Keratinocyte (primary cell): Measurements from ENCODE around the gene EXOC6B. TPM values are rescaled to one million over a fixed set of nuclear protein-coding genes. Genes with fewer than 3 reads are reported as not detected.

Experiments used
- DNase-seq: peaks from one replicate; pipeline ENCODE4 v3.0.0-alpha.2; 2011; ENCODE audit warnings: low read depth, missing footprints, low spot score
- FAIRE-seq: peaks from 2 replicates; lab custom pipeline; 2011; peaks lifted over from hg19 to GRCh38; lab: Jason Lieb, UNC
- H2AFZ ChIP-seq: 2 replicates; pipeline ENCODE4 v1.6.0; 2012; ENCODE audit warnings: low read length, control low read depth, inconsistent platforms; ENCODE audit not compliant: control insufficient read depth
- H3K27ac ChIP-seq: 2 replicates; pipeline ENCODE4 v1.5.1; 2011; ENCODE audit warnings: low read length; ENCODE audit not compliant: control insufficient read depth, insufficient read depth
- H3K27me3 ChIP-seq: 3 replicates; pipeline ENCODE4 v1.6.0; 2011; ENCODE audit warnings: low read length; ENCODE audit not compliant: control insufficient read depth, insufficient read depth; ENCODE audit errors: extremely low read depth
- H3K36me3 ChIP-seq, 2 experiments: 2 replicates in 1 of 2; 3 replicates in 1 of 2; pipeline ENCODE4 v1.5.1; 2011; ENCODE audit warnings: low read length in 2 of 2, mild to moderate bottlenecking in 1 of 2; ENCODE audit not compliant: control insufficient read depth in 2 of 2, insufficient read depth in 2 of 2; ENCODE audit errors: extremely low read depth in 1 of 2
- H3K4me1 ChIP-seq: 3 replicates; pipeline ENCODE4 v1.5.1; 2011; ENCODE audit warnings: low read length; ENCODE audit not compliant: control insufficient read depth, insufficient read depth; ENCODE audit errors: extremely low read depth
- H3K4me2 ChIP-seq: 3 replicates; pipeline ENCODE4 v1.6.0; 2011; ENCODE audit warnings: low read depth, low read length; ENCODE audit not compliant: control insufficient read depth, insufficient read depth; ENCODE audit errors: extremely low read depth
- H3K4me3 ChIP-seq, 3 experiments: fragments of 200-600 bp in 1 of 3; sonication (generic) in 1 of 3; 2 replicates in 2 of 3; 3 replicates in 1 of 3; pipeline ENCODE4 v1.5.1; 2011 to 2016; ENCODE audit warnings: low read length in 3 of 3, mild to moderate bottlenecking in 3 of 3, control low read depth in 2 of 3, inconsistent platforms in 1 of 3, low read depth in 1 of 3, mixed read lengths in 1 of 3, mixed run types in 1 of 3, moderate library complexity in 1 of 3; ENCODE audit not compliant: control insufficient read depth in 2 of 3, insufficient read depth in 2 of 3; ENCODE audit errors: extremely low read depth in 1 of 3
- H3K79me2 ChIP-seq: 2 replicates; pipeline ENCODE4 v1.6.0; 2012; ENCODE audit warnings: low read length; ENCODE audit not compliant: control insufficient read depth, insufficient read depth
- H3K9ac ChIP-seq: 3 replicates; pipeline ENCODE4 v1.6.0; 2011; ENCODE audit warnings: low read length; ENCODE audit not compliant: control insufficient read depth, insufficient read depth; ENCODE audit errors: extremely low read depth
- H3K9me1 ChIP-seq: 3 replicates; pipeline ENCODE4 v1.6.0; 2011; ENCODE audit warnings: low read length; ENCODE audit not compliant: control insufficient read depth, insufficient read depth; ENCODE audit errors: extremely low read depth
- H3K9me3 ChIP-seq: 2 replicates; pipeline ENCODE4 v1.5.1; 2012; ENCODE audit warnings: low read depth, low read length; ENCODE audit not compliant: control insufficient read depth
- H4K20me1 ChIP-seq: 3 replicates; pipeline ENCODE4 v1.6.0; 2011; ENCODE audit warnings: low read length; ENCODE audit not compliant: control insufficient read depth, insufficient read depth; ENCODE audit errors: extremely low read depth
- CTCF ChIP-seq, 3 experiments: IDR thresholded peaks in 1 of 3; conservative IDR thresholded peaks in 1 of 3; optimal IDR thresholded peaks in 1 of 3; 2 replicates in 2 of 3; 3 replicates in 1 of 3; pipeline versions ENCODE3 to v1.5.1; 2011; ENCODE audit warnings: low read length in 3 of 3, mild to moderate bottlenecking in 3 of 3, moderate library complexity in 2 of 3, control low read depth in 1 of 3, inconsistent platforms in 1 of 3; ENCODE audit not compliant: insufficient read depth in 2 of 3; ENCODE audit errors: extremely low read depth in 1 of 3
- EZH2 ChIP-seq: IDR thresholded peaks from one replicate; pipeline ENCODE4 v1.6.1; 2012; ENCODE audit warnings: inconsistent platforms, mild to moderate bottlenecking, low read length, moderate library complexity
- dilution Hi-C: fragments of 300-500 bp; cut with MboI; formaldehyde crosslinking; loops from one replicate; pipeline ENCODE4 v1.7.0; 2020; ENCODE audit warnings: low sequenced_read_pairs; ENCODE audit not compliant: extremely low pct_ligation_motif_present
- polyA minus RNA-seq, 3 experiments: library from RNA; depleted of rRNA, polyadenylated mRNA; stranded (reverse); fragments of >200 nt; gene quantifications; 1 replicate in 1 of 3; 2 replicates in 1 of 3; 3 replicates in 1 of 3; pipeline ENCODE4 v1.2.3, GENCODE V29; 2011
- polyA plus RNA-seq, 5 experiments: library from polyadenylated mRNA; depleted of rRNA in 3 of 5; stranded (reverse) in 3 of 5; stranded (forward) in 1 of 5; unstranded in 1 of 5; fragments of >200 nt; gene quantifications; 1 replicate in 1 of 5; 2 replicates in 3 of 5; 3 replicates in 1 of 5; pipeline versions ENCODE4 v1.2.1 to v1.2.3, GENCODE V29; 2011 to 2012; ENCODE audit warnings: missing spikeins in 2 of 5, low read depth in 1 of 5, low replicate concordance in 1 of 5

The EXOC6B gene
- polyA plus RNA-seq (35.7 to 43.3 TPM (median 37.3 TPM) in 3 replicates), polyA minus RNA-seq (104 to 141 TPM (median 110 TPM) in 3 replicates)
- polyA plus RNA-seq (2011; ENCODE audit: low read depth) = 40.0 TPM
- polyA plus RNA-seq (2011; cell fraction: cytosol; rRNA removed) = 23.3 and 36.9 TPM in 2 replicates
- 52.8 TPM in 2 replicates for polyA plus RNA-seq (2011; cell fraction: nucleus; rRNA removed)
- polyA plus RNA-seq (2012; ENCODE audit: low replicate concordance) = 25.6 and 29.0 TPM in 2 replicates
- polyA minus RNA-seq (2011; cell fraction: cytosol; rRNA and poly(A)+ RNA removed) = 84.6 TPM
- polyA minus RNA-seq (2011; cell fraction: nucleus; rRNA and poly(A)+ RNA removed) = 95.6 and 144 TPM in 2 replicates

- Histone ChIP-seq H3K27ac (peak within 1 kb of the TSS; percentile 97), H3K9ac (peak within 1 kb of the TSS; percentile 97), H3K9me1 (no peaks in the 10 kb centered on the region), H3K4me1 (peaks cover 67% of the 10 kb centered on the region), H3K4me3 (peak within 1 kb of the TSS; percentile 78 to 98 (median 92)), H4K20me1 (no peaks in the 10 kb centered on the region), H3K9me3 (no peaks in the 10 kb centered on the region), H3K4me2 (peak within 1 kb of the TSS; percentile 98), H2AFZ (peak within 1 kb of the TSS; percentile 62), H3K27me3 (no peaks in the 10 kb centered on the region), H3K79me2 (peaks cover 39% of the 10 kb centered on the region), H3K36me3 (peaks cover 0 to 8% of the 10 kb centered on the region in 2 experiments)
- no peak for TF ChIP-seq CTCF (optimal IDR thresholded peaks at IDR 0.05 in 1 of 3, IDR thresholded peaks at IDR 0.05 in 1 of 3, conservative IDR thresholded peaks at IDR 0.05 in 1 of 3; ENCODE audit: extremely low read depth in 1 of 3, insufficient read depth in 2 of 3, low read length in 3 of 3)
- TF ChIP-seq EZH2 = no peak
- DNase-seq (no peak), FAIRE-seq (peak; percentile 81)
- dilution Hi-C loops = no loop called here
Measured at GRCh38 chr2:72825257-72826155, at the start of gene EXOC6B. Gene EXOC6B, minus strand, starts transcription at chr2:72826033.

- Histone ChIP-seq H3K79me2 (no peaks in the 10 kb centered on the region), H3K9ac (no peak overlapping the region), H3K27ac (no peak overlapping the region), H3K27me3 (peaks cover 9% of the 10 kb centered on the region), H3K9me1 (no peaks in the 10 kb centered on the region), H4K20me1 (no peaks in the 10 kb centered on the region), H3K4me2 (no peak overlapping the region), H3K4me1 (no peaks in the 10 kb centered on the region), H2AFZ (no peak overlapping the region), H3K36me3 (no peaks in the 10 kb centered on the region), H3K9me3 (no peaks in the 10 kb centered on the region), H3K4me3 (no peak overlapping the region)
- DNase-seq (no peak), FAIRE-seq (no peak)
- TF ChIP-seq EZH2 = no peak
- TF ChIP-seq CTCF (optimal IDR thresholded peaks at IDR 0.05 in 1 of 3, IDR thresholded peaks at IDR 0.05 in 1 of 3, conservative IDR thresholded peaks at IDR 0.05 in 1 of 3; ENCODE audit: extremely low read depth in 1 of 3, insufficient read depth in 2 of 3, low read length in 3 of 3) = no peak
- dilution Hi-C loops = no loop called here
Measured at GRCh38 chr2:72871880-72872279, 46.0 kb upstream of the EXOC6B start.
